HepG2 (cell line): Measurements from ENCODE around the gene DNMT3A. TPM values are rescaled to one million over a fixed set of nuclear protein-coding genes. Genes with fewer than 3 reads are reported as not detected.

Source experiments
- ATAC-seq: fragments of 200-7000 bp; cut with Tn5 transposase; 3 replicates; pipeline ENCODE4 v1.9.1; 2020; ENCODE audit warnings: mild to moderate bottlenecking, moderate library complexity
- BruUV-seq: library from RNA; stranded (reverse); fragments of 400-500 nt; replicated peaks from 2 replicates; lab custom pipeline; 2021; lab: Mats Ljungman, UMichigan
- CTCF ChIA-PET: fragments of 300-600 bp; formaldehyde crosslinking; extraction: SDS; loops from one replicate; lab custom pipeline; 2021; ENCODE audit warnings: low total read pairs, inconsistent platforms, low intra/inter-chr PET ratio; lab: Yijun Ruan, JAX
- POLR2A ChIA-PET: fragments of 350-600 bp; sonication (Branson Sonifier 250); formaldehyde crosslinking; loops from one replicate; lab custom pipeline; 2020; ENCODE audit warnings: antibody characterized with exemption, inconsistent platforms; lab: Yijun Ruan, JAX
- DNase-seq: peaks from one replicate; pipeline ENCODE4 v3.0.0-alpha.2; 2015; ENCODE audit warnings: low spot score
- FAIRE-seq: peaks from 3 replicates; lab custom pipeline; 2011; peaks lifted over from hg19 to GRCh38; lab: Jason Lieb, UNC
- H2AFZ ChIP-seq: one replicate; pipeline ENCODE4 v1.6.1; 2011; ENCODE audit warnings: low read length, inconsistent platforms
- H3K27ac ChIP-seq: fragments of 300-600 bp; 3 replicates; pipeline ENCODE4 v1.8.0; 2011; ENCODE audit warnings: mixed run types, mild to moderate bottlenecking, mixed read lengths, low read length, inconsistent platforms; ENCODE audit not compliant: insufficient read depth; ENCODE audit errors: extremely low read length
- H3K27me3 ChIP-seq, 2 experiments: fragments of 200-600 bp in 1 of 2; 2 replicates in 1 of 2; 3 replicates in 1 of 2; pipeline versions ENCODE4 v1.6.0 to v1.8.0; 2011; ENCODE audit warnings: low read length in 2 of 2, mild to moderate bottlenecking in 2 of 2, moderate library complexity in 2 of 2, inconsistent platforms in 1 of 2; ENCODE audit not compliant: insufficient read depth in 2 of 2, control insufficient read depth in 1 of 2
- H3K36me3 ChIP-seq, 2 experiments: fragments of 200-600 bp in 1 of 2; replicated peaks in 1 of 2; 2 replicates in 1 of 2; 3 replicates in 1 of 2; pipeline versions ENCODE4 v1.5.1 to v1.8.0; 2011; ENCODE audit warnings: low read length in 2 of 2, inconsistent platforms in 1 of 2; ENCODE audit not compliant: insufficient read depth in 2 of 2, control insufficient read depth in 1 of 2
- H3K4me1 ChIP-seq: 2 replicates; pipeline ENCODE4 v1.5.1; 2012; ENCODE audit warnings: low read length, inconsistent platforms; ENCODE audit not compliant: insufficient read depth
- H3K4me2 ChIP-seq: 2 replicates; pipeline ENCODE4 v1.6.0; 2011; ENCODE audit warnings: low read depth, low read length, inconsistent platforms
- H3K4me3 ChIP-seq, 3 experiments: fragments of 200-600 bp in 1 of 3; sonication (generic), shearing (Covaris generic) in 1 of 3; replicated peaks in 1 of 3; 2 replicates each; pipeline ENCODE4 v1.5.1; 2011 to 2016; ENCODE audit warnings: low read length in 3 of 3, inconsistent platforms in 2 of 3, low read depth in 2 of 3, mild to moderate bottlenecking in 2 of 3, control low read depth in 1 of 3, mixed read lengths in 1 of 3; ENCODE audit not compliant: insufficient read depth in 1 of 3
- H3K79me2 ChIP-seq: one replicate; pipeline ENCODE4 v1.6.1; 2011; ENCODE audit warnings: low read length, inconsistent platforms; ENCODE audit not compliant: insufficient read depth
- H3K9ac ChIP-seq: 2 replicates; pipeline ENCODE4 v1.6.0; 2011; ENCODE audit warnings: mild to moderate bottlenecking, low read depth, low read length, inconsistent platforms; ENCODE audit not compliant: insufficient read depth
- H3K9me3 ChIP-seq: 2 replicates; pipeline ENCODE4 v1.5.1; 2012; ENCODE audit warnings: mild to moderate bottlenecking, low read length
- H4K20me1 ChIP-seq: 2 replicates; pipeline ENCODE4 v1.6.0; 2011; ENCODE audit warnings: inconsistent platforms, mild to moderate bottlenecking, low read length, moderate library complexity; ENCODE audit not compliant: insufficient read depth
- DNMT1 ChIP-seq: sonication (generic); formaldehyde crosslinking; IDR thresholded peaks from 2 replicates; pipeline ENCODE4 v1.5.1; 2020; ENCODE audit warnings: mild to moderate bottlenecking, missing genetic modification reagents
- GPN1 ChIP-seq: sonication (generic); formaldehyde crosslinking; IDR thresholded peaks from 2 replicates; pipeline ENCODE4 v1.5.1; 2020; ENCODE audit warnings: missing genetic modification reagents, borderline replicate concordance
- HNRNPLL ChIP-seq: fragments of 200-400 bp; formaldehyde crosslinking; IDR thresholded peaks from 2 replicates; pipeline ENCODE4 v1.6.1; 2017; ENCODE audit warnings: mild to moderate bottlenecking, low read depth, low read length; ENCODE audit not compliant: poor library complexity, severe bottlenecking
- JARID2 ChIP-seq: sonication (generic); formaldehyde crosslinking; IDR thresholded peaks from 2 replicates; pipeline ENCODE4 v1.8.1; 2023; ENCODE audit warnings: missing genetic modification reagents, inconsistent platforms; ENCODE audit not compliant: insufficient replicate concordance
- MEIS2 ChIP-seq: sonication (generic); formaldehyde crosslinking; IDR thresholded peaks from 2 replicates; pipeline ENCODE4 v1.9.0; 2021; ENCODE audit warnings: mild to moderate bottlenecking, missing genetic modification reagents
- MYNN ChIP-seq: sonication (generic); formaldehyde crosslinking; IDR thresholded peaks from 2 replicates; pipeline ENCODE4 v1.4.0; 2020; ENCODE audit warnings: mild to moderate bottlenecking, low read depth, missing genetic modification reagents
- NFIC ChIP-seq: IDR thresholded peaks from 2 replicates; pipeline ENCODE4 v1.6.1; 2012; ENCODE audit warnings: mild to moderate bottlenecking, low read length, inconsistent platforms
- TSC22D2 ChIP-seq: sonication (generic); formaldehyde crosslinking; IDR thresholded peaks from 2 replicates; pipeline ENCODE4 v1.5.1; 2020; ENCODE audit warnings: missing genetic modification reagents, mild to moderate bottlenecking, borderline replicate concordance
- WIZ ChIP-seq: sonication (generic); formaldehyde crosslinking; IDR thresholded peaks from 2 replicates; pipeline ENCODE4 v1.5.1; 2020; ENCODE audit warnings: mild to moderate bottlenecking, missing genetic modification reagents
- ZBTB38 ChIP-seq: sonication (generic); formaldehyde crosslinking; IDR thresholded peaks from 2 replicates; pipeline ENCODE4 v1.5.1; 2020; ENCODE audit warnings: mild to moderate bottlenecking, missing genetic modification reagents
- ZNF101 ChIP-seq: sonication (generic); formaldehyde crosslinking; IDR thresholded peaks from 2 replicates; pipeline ENCODE4 v1.4.0; 2020; ENCODE audit warnings: mild to moderate bottlenecking, low read depth, missing genetic modification reagents, borderline replicate concordance
- ZNF263 ChIP-seq: sonication (generic); formaldehyde crosslinking; IDR thresholded peaks from 2 replicates; pipeline ENCODE4 v1.4.0; 2020; ENCODE audit warnings: missing genetic modification reagents
- ZNF354B ChIP-seq: sonication (generic); formaldehyde crosslinking; IDR thresholded peaks from 2 replicates; pipeline ENCODE4 v1.8.0; 2022; ENCODE audit warnings: mild to moderate bottlenecking, missing genetic modification reagents
- ZNF788 ChIP-seq: sonication (generic); formaldehyde crosslinking; IDR thresholded peaks from 2 replicates; pipeline ENCODE4 v1.5.0; 2020; ENCODE audit warnings: mild to moderate bottlenecking, missing genetic modification reagents, borderline replicate concordance
- WGBS: methylation state at CpG from one replicate; pipeline ENCODE4 v1.1.6; 2017; ENCODE audit warnings: low lambda C conversion rate; 5-methylcytosine and 5-hydroxymethylcytosine counted together
- in situ Hi-C: cut with HindIII; loops from 2 replicates; pipeline ENCODE4 v1.10.0; 2017; ENCODE audit warnings: low pct_unique_long_range_greater_than_20kb; ENCODE audit not compliant: extremely low pct_ligation_motif_present
- intact Hi-C: fragments of 100-400 bp; cut with micrococcal nuclease; formaldehyde crosslinking; loops from one replicate; pipeline ENCODE4 v1.10.0; 2022; ENCODE audit not compliant: unreplicated experiment
- polyA plus RNA-seq, 8 experiments: library from polyadenylated mRNA; depleted of rRNA in 3 of 8; stranded (reverse) in 7 of 8; unstranded in 1 of 8; fragments of >200 nt; fragmentation: Illumina TruSeq in 4 of 8; extraction: Trizol in 4 of 8; gene quantifications; 2 replicates each; pipeline versions ENCODE4 v1.2.1 to v1.2.3, GENCODE V29; 2011 to 2016; ENCODE audit warnings: low read depth in 4 of 8, missing spikeins in 1 of 8, mixed read lengths in 1 of 8; ENCODE audit not compliant: insufficient read depth in 1 of 8
- total RNA-seq, 5 experiments: library from RNA; depleted of rRNA; stranded (reverse); fragments of >200 nt; fragmentation: Illumina TruSeq; extraction: Trizol; gene quantifications; 2 replicates each; pipeline ENCODE4 v1.2.3, GENCODE V29; 2016; ENCODE audit warnings: low read depth in 1 of 5
- TF ChIP-seq, protein P1 (sequence below): sonication (generic); formaldehyde crosslinking; IDR thresholded peaks from 2 replicates; pipeline ENCODE4 v1.5.0; 2020; ENCODE audit warnings: missing genetic modification reagents
- TF ChIP-seq, protein P2 (sequence below): sonication (generic); formaldehyde crosslinking; IDR thresholded peaks from 2 replicates; pipeline ENCODE4 v1.8.1; 2022; ENCODE audit warnings: mild to moderate bottlenecking, missing genetic modification reagents
- TF ChIP-seq, protein P3 (sequence below): sonication (generic); formaldehyde crosslinking; IDR thresholded peaks from 2 replicates; pipeline ENCODE4 v1.5.0; 2020; ENCODE audit warnings: missing genetic modification reagents
- TF ChIP-seq, protein P4 (sequence below): IDR thresholded peaks from 2 replicates; pipeline ENCODE4 v1.6.1; 2016
- TF ChIP-seq, protein P5 (sequence below): IDR thresholded peaks from 2 replicates; pipeline ENCODE4 v1.6.1; 2012; ENCODE audit warnings: inconsistent platforms
- TF ChIP-seq, protein P6 (sequence below): sonication (generic); formaldehyde crosslinking; IDR thresholded peaks from 2 replicates; pipeline ENCODE4 v1.4.0; 2020; ENCODE audit warnings: missing genetic modification reagents

Gene DNMT3A
- total and polyA plus RNA-seq, 2 of the 13 experiments (the other 11 are each of a cell fraction or from before 2014, with no cell fraction given): 14.7 to 29.1 TPM

DNA sequence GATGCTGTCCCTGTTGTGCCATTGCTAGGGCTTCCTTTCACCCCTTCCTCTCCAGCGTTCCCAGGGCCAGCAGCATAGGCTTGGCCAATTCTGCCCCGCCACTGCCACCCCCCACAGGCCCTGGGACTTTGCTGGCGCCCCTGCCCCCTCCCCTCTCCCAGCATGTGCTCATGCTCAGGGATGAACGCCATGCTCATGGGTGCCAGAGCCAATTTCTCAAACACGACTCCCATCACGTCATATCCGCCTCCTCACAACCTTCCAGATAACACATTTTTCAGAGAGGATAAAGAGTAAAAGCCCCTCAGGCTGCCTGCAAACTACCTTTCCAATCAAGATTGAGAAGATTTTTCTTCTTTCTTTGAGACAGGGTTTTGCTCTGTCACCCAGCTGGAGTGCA, 48.6 kb downstream of the DNMT3A start (continued):
- TF ChIP-seq, protein P1, sequence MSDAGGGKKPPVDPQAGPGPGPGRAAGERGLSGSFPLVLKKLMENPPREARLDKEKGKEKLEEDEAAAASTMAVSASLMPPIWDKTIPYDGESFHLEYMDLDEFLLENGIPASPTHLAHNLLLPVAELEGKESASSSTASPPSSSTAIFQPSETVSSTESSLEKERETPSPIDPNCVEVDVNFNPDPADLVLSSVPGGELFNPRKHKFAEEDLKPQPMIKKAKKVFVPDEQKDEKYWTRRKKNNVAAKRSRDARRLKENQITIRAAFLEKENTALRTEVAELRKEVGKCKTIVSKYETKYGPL: no peak
- TF ChIP-seq HNRNPLL (no peak), ZNF354B (CRISPR knock-in tag) (no peak), ZNF263 (no peak), WIZ (CRISPR knock-in tag) (no peak), MYNN (CRISPR knock-in tag) (no peak), JARID2 (no peak), ZNF788 (CRISPR knock-in tag) (no peak)
- TF ChIP-seq, protein P2, sequence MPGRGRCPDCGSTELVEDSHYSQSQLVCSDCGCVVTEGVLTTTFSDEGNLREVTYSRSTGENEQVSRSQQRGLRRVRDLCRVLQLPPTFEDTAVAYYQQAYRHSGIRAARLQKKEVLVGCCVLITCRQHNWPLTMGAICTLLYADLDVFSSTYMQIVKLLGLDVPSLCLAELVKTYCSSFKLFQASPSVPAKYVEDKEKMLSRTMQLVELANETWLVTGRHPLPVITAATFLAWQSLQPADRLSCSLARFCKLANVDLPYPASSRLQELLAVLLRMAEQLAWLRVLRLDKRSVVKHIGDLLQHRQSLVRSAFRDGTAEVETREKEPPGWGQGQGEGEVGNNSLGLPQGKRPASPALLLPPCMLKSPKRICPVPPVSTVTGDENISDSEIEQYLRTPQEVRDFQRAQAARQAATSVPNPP: no peak

DNA sequence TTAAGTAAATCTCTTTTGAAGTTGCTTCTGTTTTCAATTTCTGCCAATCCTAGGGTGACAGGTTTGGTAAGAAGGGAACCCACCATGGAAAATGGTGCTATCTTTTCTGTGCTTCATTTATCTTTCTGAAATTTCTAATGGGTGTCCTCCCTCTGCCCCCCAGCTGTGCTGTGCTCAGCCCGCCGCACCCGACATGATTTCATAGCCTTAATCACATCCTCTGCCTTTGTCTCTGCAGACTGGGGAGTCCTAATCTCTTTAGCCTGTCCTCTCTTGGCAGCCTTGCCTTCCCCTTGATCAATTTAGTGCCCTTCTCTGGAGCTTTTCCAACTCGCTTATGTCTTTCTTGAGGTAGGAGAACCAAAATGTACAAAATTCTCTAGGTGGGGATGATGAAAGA, 49.3 kb downstream of the DNMT3A start:
- in situ Hi-C loops: no loop called here
- ATAC-seq (no peak), DNase-seq (no peak), FAIRE-seq (no peak)
- ChIA-PET CTCF (no interaction called here), POLR2A (no interaction called here)
- no peak overlapping the region for H3K4me3 ChIP-seq
- no peaks in the 10 kb centered on the region for H4K20me1 ChIP-seq
- no peak overlapping the region for H3K27ac ChIP-seq
- H3K79me2 ChIP-seq: no peaks in the 10 kb centered on the region
- 92% methylated on average over 4 of the region's 4 CpGs for WGBS
- no peak overlapping the region for H3K4me2 ChIP-seq
- no peak overlapping the region for H2AFZ ChIP-seq
- H3K36me3 ChIP-seq: no peaks in the 10 kb centered on the region
- BruUV-seq: no TSS peak
- no peaks in the 10 kb centered on the region for H3K9me3 ChIP-seq
- intact Hi-C loops: no loop called here
- no peak overlapping the region for H3K9ac ChIP-seq
- H3K27me3 ChIP-seq: no peaks in the 10 kb centered on the region
- H3K4me1 ChIP-seq: 0 out of 2 replicates have a peak, but pooled peaks cover 5% of the 10 kb centered on the region
- TF ChIP-seq, protein P3, sequence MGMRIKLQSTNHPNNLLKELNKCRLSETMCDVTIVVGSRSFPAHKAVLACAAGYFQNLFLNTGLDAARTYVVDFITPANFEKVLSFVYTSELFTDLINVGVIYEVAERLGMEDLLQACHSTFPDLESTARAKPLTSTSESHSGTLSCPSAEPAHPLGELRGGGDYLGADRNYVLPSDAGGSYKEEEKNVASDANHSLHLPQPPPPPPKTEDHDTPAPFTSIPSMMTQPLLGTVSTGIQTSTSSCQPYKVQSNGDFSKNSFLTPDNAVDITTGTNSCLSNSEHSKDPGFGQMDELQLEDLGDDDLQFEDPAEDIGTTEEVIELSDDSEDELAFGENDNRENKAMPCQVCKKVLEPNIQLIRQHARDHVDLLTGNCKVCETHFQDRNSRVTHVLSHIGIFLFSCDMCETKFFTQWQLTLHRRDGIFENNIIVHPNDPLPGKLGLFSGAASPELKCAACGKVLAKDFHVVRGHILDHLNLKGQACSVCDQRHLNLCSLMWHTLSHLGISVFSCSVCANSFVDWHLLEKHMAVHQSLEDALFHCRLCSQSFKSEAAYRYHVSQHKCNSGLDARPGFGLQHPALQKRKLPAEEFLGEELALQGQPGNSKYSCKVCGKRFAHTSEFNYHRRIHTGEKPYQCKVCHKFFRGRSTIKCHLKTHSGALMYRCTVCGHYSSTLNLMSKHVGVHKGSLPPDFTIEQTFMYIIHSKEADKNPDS (CRISPR knock-in tag): no peak
- no peak for TF ChIP-seq DNMT1 (CRISPR knock-in tag)
- TF ChIP-seq, protein P4, sequence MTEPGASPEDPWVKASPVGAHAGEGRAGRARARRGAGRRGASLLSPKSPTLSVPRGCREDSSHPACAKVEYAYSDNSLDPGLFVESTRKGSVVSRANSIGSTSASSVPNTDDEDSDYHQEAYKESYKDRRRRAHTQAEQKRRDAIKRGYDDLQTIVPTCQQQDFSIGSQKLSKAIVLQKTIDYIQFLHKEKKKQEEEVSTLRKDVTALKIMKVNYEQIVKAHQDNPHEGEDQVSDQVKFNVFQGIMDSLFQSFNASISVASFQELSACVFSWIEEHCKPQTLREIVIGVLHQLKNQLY: no peak
- no peak for TF ChIP-seq MEIS2 (CRISPR knock-in tag)
- TF ChIP-seq, protein P5, sequence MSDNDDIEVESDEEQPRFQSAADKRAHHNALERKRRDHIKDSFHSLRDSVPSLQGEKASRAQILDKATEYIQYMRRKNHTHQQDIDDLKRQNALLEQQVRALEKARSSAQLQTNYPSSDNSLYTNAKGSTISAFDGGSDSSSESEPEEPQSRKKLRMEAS: no peak
- TF ChIP-seq ZBTB38 (CRISPR knock-in tag): no peak
- no peak for TF ChIP-seq NFIC
- TF ChIP-seq, protein P6, sequence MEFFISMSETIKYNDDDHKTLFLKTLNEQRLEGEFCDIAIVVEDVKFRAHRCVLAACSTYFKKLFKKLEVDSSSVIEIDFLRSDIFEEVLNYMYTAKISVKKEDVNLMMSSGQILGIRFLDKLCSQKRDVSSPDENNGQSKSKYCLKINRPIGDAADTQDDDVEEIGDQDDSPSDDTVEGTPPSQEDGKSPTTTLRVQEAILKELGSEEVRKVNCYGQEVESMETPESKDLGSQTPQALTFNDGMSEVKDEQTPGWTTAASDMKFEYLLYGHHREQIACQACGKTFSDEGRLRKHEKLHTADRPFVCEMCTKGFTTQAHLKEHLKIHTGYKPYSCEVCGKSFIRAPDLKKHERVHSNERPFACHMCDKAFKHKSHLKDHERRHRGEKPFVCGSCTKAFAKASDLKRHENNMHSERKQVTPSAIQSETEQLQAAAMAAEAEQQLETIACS (CRISPR knock-in tag): no peak
- TF ChIP-seq TSC22D2 (CRISPR knock-in tag): no peak
- no peak for TF ChIP-seq ZNF101 (CRISPR knock-in tag)
- TF ChIP-seq GPN1: no peak
